Measurements from ENCODE around the gene LSAMP.

Gene LSAMP

GRCh38 chr3:115839246-115839645, 606.0 kb downstream of the LSAMP start:
- no peaks in the 10 kb centered on the region for H3K36me3 ChIP-seq (ENCODE audit: control insufficient read depth, insufficient read depth, low read length)
- no peak overlapping the region for H3K9ac ChIP-seq (ENCODE audit: low read length)
- no peaks in the 10 kb centered on the region for H3K27me3 ChIP-seq (ENCODE audit: control insufficient read depth, insufficient read depth, low read length)
- H3K4me1 ChIP-seq (ENCODE audit: control insufficient read depth, insufficient read depth, low read length) = no peaks in the 10 kb centered on the region
- no peak overlapping the region for H3K4me3 ChIP-seq (ENCODE audit: low read length)
- no peaks in the 10 kb centered on the region for H3K9me3 ChIP-seq (ENCODE audit: control insufficient read depth, low read length)

DNA sequence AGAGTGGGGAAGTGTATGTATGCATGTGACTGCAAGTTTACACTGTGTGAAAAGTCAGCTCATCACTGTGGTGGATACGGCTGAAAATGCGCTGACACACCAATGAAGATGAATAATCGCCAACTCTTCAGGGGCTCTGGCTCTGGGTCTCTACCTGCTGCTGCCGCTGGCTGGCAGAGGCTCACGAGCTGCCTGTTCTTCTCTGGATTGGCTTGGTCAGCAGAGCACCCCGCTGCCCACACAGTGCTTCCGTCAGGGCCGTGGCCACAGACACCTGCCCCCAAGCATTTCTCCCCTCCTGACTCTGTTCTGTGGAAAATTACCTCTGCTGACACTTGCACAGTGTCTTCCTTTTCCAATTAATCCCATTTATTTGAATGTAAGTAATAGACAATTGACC, 606.5 kb downstream of the LSAMP start:
- Histone ChIP-seq H3K4me1 (ENCODE audit: control insufficient read depth, insufficient read depth, low read length) (no peaks in the 10 kb centered on the region), H3K27me3 (ENCODE audit: control insufficient read depth, insufficient read depth, low read length) (no peaks in the 10 kb centered on the region), H3K36me3 (ENCODE audit: control insufficient read depth, insufficient read depth, low read length) (no peaks in the 10 kb centered on the region), H3K9me3 (ENCODE audit: control insufficient read depth, low read length) (no peaks in the 10 kb centered on the region), H3K9ac (ENCODE audit: low read length) (no peak overlapping the region), H3K4me3 (ENCODE audit: low read length) (no peak overlapping the region)

- Histone ChIP-seq H3K27me3 (ENCODE audit: control insufficient read depth, insufficient read depth, low read length) (no peaks in the 10 kb centered on the region), H3K36me3 (ENCODE audit: control insufficient read depth, insufficient read depth, low read length) (no peaks in the 10 kb centered on the region), H3K9ac (ENCODE audit: low read length) (no peak overlapping the region), H3K4me1 (ENCODE audit: control insufficient read depth, insufficient read depth, low read length) (no peaks in the 10 kb centered on the region), H3K4me3 (ENCODE audit: low read length) (no peak overlapping the region), H3K9me3 (ENCODE audit: control insufficient read depth, low read length) (no peaks in the 10 kb centered on the region)
These were observed 608.3 kb downstream of the LSAMP start for GRCh38 chr3:115836944-115837343.

- no peak overlapping the region for H3K4me3 ChIP-seq (ENCODE audit: low read length)
- no peaks in the 10 kb centered on the region for H3K9me3 ChIP-seq (ENCODE audit: control insufficient read depth, low read length)
- no peak overlapping the region for H3K9ac ChIP-seq (ENCODE audit: low read length)
- no peaks in the 10 kb centered on the region for H3K4me1 ChIP-seq (ENCODE audit: control insufficient read depth, insufficient read depth, low read length)
- no peaks in the 10 kb centered on the region for H3K36me3 ChIP-seq (ENCODE audit: control insufficient read depth, insufficient read depth, low read length)
- H3K27me3 ChIP-seq (ENCODE audit: control insufficient read depth, insufficient read depth, low read length) = no peaks in the 10 kb centered on the region
These were observed 609.3 kb downstream of the LSAMP start for GRCh38 chr3:115835946-115836345.

DNA sequence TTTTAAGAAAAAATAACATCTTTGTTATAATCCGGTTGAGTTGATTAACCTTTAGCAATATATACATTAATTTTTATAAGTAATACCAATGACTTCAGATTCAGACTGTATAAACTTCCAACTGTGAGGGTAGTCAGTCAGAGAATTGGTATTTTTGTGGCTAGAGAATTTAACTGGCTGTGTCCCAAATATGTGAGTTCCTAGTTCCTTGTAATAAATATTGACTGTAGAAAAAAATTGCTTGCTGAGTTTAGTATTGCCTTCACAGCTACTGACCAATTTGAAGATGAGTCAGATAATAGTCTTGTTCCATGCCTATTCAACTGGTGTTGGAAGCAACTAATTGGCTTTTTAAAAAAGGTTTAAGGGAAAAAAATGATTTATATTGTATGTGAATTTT, 611.2 kb downstream of the LSAMP start:
- no peaks in the 10 kb centered on the region for H3K9me3 ChIP-seq (ENCODE audit: control insufficient read depth, low read length)
- no peak overlapping the region for H3K4me3 ChIP-seq (ENCODE audit: low read length)
- H3K9ac ChIP-seq (ENCODE audit: low read length) = no peak overlapping the region
- H3K4me1 ChIP-seq (ENCODE audit: control insufficient read depth, insufficient read depth, low read length) = no peaks in the 10 kb centered on the region
- H3K36me3 ChIP-seq (ENCODE audit: control insufficient read depth, insufficient read depth, low read length) = no peaks in the 10 kb centered on the region
- no peaks in the 10 kb centered on the region for H3K27me3 ChIP-seq (ENCODE audit: control insufficient read depth, insufficient read depth, low read length)

DNA sequence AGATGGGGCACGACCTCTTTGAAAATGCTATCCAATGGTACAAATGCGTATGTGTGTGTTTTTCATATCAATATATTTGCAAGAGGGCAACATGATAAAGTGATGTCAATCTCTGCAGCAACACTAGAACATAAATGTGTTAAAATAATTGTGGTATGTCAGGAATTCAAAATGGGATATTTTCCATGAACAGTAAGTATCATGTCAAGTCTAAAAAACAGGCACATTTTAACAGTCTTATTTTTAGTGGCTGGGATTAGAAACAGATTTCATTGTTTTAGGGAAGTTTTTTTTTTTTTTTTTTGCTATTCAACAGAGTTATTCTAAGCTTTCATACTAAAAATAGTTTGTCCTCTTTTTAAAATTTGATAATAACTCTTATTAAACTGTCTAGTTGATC, 612.2 kb downstream of the LSAMP start:
- no peak overlapping the region for H3K4me3 ChIP-seq (ENCODE audit: low read length)
- no peaks in the 10 kb centered on the region for H3K4me1 ChIP-seq (ENCODE audit: control insufficient read depth, insufficient read depth, low read length)
- H3K27me3 ChIP-seq (ENCODE audit: control insufficient read depth, insufficient read depth, low read length) = no peaks in the 10 kb centered on the region
- no peaks in the 10 kb centered on the region for H3K9me3 ChIP-seq (ENCODE audit: control insufficient read depth, low read length)
- H3K9ac ChIP-seq (ENCODE audit: low read length) = no peak overlapping the region
- no peaks in the 10 kb centered on the region for H3K36me3 ChIP-seq (ENCODE audit: control insufficient read depth, insufficient read depth, low read length)

DNA sequence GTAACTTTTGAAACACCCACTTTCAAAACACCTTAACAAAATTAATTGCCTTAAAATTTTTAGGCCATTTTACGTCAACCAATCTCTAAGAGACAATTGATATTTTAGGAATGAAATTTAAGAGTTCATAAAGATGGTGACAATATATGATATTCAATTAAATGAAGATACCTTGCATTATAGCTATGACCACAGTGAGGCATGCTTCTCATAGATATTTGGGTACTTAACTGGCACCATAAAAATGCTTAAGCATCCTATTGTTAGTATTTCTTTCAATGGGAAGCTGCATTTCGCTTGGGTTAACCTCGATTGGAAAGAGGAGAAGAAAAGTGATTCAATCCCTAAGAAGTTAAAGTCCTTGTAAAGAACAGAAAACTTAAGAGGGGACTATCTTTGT, 613.0 kb downstream of the LSAMP start:
- H3K4me3 ChIP-seq (ENCODE audit: low read length) = no peak overlapping the region
- H3K4me1 ChIP-seq (ENCODE audit: control insufficient read depth, insufficient read depth, low read length) = no peaks in the 10 kb centered on the region
- no peak overlapping the region for H3K9ac ChIP-seq (ENCODE audit: low read length)
- no peaks in the 10 kb centered on the region for H3K36me3 ChIP-seq (ENCODE audit: control insufficient read depth, insufficient read depth, low read length)
- no peaks in the 10 kb centered on the region for H3K27me3 ChIP-seq (ENCODE audit: control insufficient read depth, insufficient read depth, low read length)
- no peaks in the 10 kb centered on the region for H3K9me3 ChIP-seq (ENCODE audit: control insufficient read depth, low read length)

- H3K4me3 ChIP-seq (ENCODE audit: low read length) = no peak overlapping the region
- H3K36me3 ChIP-seq (ENCODE audit: control insufficient read depth, insufficient read depth, low read length) = no peaks in the 10 kb centered on the region
- H3K9ac ChIP-seq (ENCODE audit: low read length) = no peak overlapping the region
These were observed 613.4 kb downstream of the LSAMP start for GRCh38 chr3:115831864-115832263.

DNA sequence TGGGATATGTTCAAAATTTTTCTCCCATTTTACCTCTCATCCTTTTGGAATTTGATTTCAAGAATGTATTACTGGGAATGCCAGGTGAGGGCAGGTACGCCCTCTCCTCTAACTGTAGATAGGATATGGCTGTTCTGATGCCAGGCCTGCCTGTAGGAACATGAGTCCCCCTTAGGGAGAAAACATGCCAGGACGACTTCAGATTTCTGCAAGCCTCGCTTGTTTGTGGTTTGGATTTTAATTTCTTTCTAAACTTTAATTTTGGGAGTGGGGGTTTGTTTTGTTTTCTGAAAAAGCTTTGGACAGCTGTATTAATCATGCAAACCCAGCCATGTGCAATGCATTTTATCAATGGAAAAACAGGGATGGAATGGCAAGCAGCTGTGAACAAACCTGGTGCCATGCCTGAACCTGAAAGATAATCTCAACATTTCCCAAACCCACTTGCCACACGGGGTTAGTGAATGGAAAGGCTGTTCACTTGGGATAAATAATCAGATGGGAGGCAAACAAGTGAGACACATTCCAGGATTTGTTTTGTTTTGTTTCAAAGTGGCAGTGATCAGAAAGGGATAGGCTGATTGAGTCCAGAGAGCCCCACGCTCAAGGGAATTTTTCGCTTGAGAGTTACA, 614.4 kb downstream of the LSAMP start:
- Histone ChIP-seq H3K4me3 (ENCODE audit: low read length) (no peak overlapping the region), H3K27me3 (ENCODE audit: control insufficient read depth, insufficient read depth, low read length) (no peaks in the 10 kb centered on the region), H3K9me3 (ENCODE audit: control insufficient read depth, low read length) (no peaks in the 10 kb centered on the region), H3K9ac (ENCODE audit: low read length) (no peak overlapping the region), H3K4me1 (ENCODE audit: control insufficient read depth, insufficient read depth, low read length) (no peaks in the 10 kb centered on the region), H3K36me3 (ENCODE audit: control insufficient read depth, insufficient read depth, low read length) (no peaks in the 10 kb centered on the region)

More at GRCh38 chr3:115831864-115832263, 613.4 kb downstream of the LSAMP start:
- H3K4me1 ChIP-seq (ENCODE audit: control insufficient read depth, insufficient read depth, low read length) = no peaks in the 10 kb centered on the region
- H3K27me3 ChIP-seq (ENCODE audit: control insufficient read depth, insufficient read depth, low read length) = no peaks in the 10 kb centered on the region
- H3K9me3 ChIP-seq (ENCODE audit: control insufficient read depth, low read length) = no peaks in the 10 kb centered on the region

GRCh38 chr3:115828401-115828800, 616.9 kb downstream of the LSAMP start:
- Histone ChIP-seq H3K9ac (ENCODE audit: low read length) (no peak overlapping the region), H3K27me3 (ENCODE audit: control insufficient read depth, insufficient read depth, low read length) (no peaks in the 10 kb centered on the region), H3K4me1 (ENCODE audit: control insufficient read depth, insufficient read depth, low read length) (no peaks in the 10 kb centered on the region), H3K9me3 (ENCODE audit: control insufficient read depth, low read length) (no peaks in the 10 kb centered on the region), H3K36me3 (ENCODE audit: control insufficient read depth, insufficient read depth, low read length) (no peaks in the 10 kb centered on the region), H3K4me3 (ENCODE audit: low read length) (no peak overlapping the region)

- H3K4me1 ChIP-seq (ENCODE audit: control insufficient read depth, insufficient read depth, low read length) = peaks cover 5% of the 10 kb centered on the region
- H3K9me3 ChIP-seq (ENCODE audit: control insufficient read depth, low read length) = no peaks in the 10 kb centered on the region
- H3K4me3 ChIP-seq (ENCODE audit: low read length) = no peak overlapping the region
- H3K9ac ChIP-seq (ENCODE audit: low read length) = no peak overlapping the region
- H3K36me3 ChIP-seq (ENCODE audit: control insufficient read depth, insufficient read depth, low read length) = no peaks in the 10 kb centered on the region
- H3K27me3 ChIP-seq (ENCODE audit: control insufficient read depth, insufficient read depth, low read length) = no peaks in the 10 kb centered on the region
These were observed 617.8 kb downstream of the LSAMP start for GRCh38 chr3:115827495-115827894.

- Histone ChIP-seq H3K4me3 (ENCODE audit: low read length) (no peak overlapping the region), H3K36me3 (ENCODE audit: control insufficient read depth, insufficient read depth, low read length) (no peaks in the 10 kb centered on the region), H3K27me3 (ENCODE audit: control insufficient read depth, insufficient read depth, low read length) (no peaks in the 10 kb centered on the region), H3K4me1 (ENCODE audit: control insufficient read depth, insufficient read depth, low read length) (peaks cover 5% of the 10 kb centered on the region), H3K9ac (ENCODE audit: low read length) (no peak overlapping the region), H3K9me3 (ENCODE audit: control insufficient read depth, low read length) (no peaks in the 10 kb centered on the region)
These were observed 620.2 kb downstream of the LSAMP start for GRCh38 chr3:115825046-115825445.

DNA sequence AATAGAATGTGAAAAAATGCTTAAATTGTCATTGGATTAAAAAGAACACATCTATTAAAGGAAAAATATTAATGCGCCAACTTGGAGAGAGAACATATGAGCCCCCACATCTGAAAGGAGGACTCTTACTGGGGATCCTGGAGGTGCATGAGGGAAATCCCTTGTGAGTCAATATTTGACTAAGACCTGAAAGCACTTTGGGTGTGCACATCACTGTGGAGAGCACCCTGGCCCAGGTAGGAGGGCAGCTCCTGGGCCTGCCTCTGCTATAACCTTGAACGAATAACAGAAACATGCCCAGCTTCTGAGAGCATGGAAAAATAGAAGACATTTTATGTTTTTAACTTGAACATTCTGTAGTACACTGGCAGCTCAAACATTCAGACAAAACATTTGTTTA, 622.2 kb downstream of the LSAMP start:
- Histone ChIP-seq H3K27me3 (ENCODE audit: control insufficient read depth, insufficient read depth, low read length) (no peaks in the 10 kb centered on the region), H3K9ac (ENCODE audit: low read length) (no peak overlapping the region), H3K36me3 (ENCODE audit: control insufficient read depth, insufficient read depth, low read length) (no peaks in the 10 kb centered on the region), H3K9me3 (ENCODE audit: control insufficient read depth, low read length) (no peaks in the 10 kb centered on the region), H3K4me3 (ENCODE audit: low read length) (no peak overlapping the region), H3K4me1 (ENCODE audit: control insufficient read depth, insufficient read depth, low read length) (peaks cover 5% of the 10 kb centered on the region)
